NOMO-1 (cell line): ENCODE data around the gene ESM1.
"Not testable (repeated sequence)": the region's sequence is repeated elsewhere in the genome, so short reads cannot be mapped to it uniquely, and the experiment has no call there.

Source experiments
- DNase-seq, 2 experiments: peaks; one replicate each; lab custom pipeline; 2025; ENCODE audit not compliant: unreplicated experiment in 2 of 2; lab: John Stamatoyannopoulos, UW

ESM1 gene, protein sequence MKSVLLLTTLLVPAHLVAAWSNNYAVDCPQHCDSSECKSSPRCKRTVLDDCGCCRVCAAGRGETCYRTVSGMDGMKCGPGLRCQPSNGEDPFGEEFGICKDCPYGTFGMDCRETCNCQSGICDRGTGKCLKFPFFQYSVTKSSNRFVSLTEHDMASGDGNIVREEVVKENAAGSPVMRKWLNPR

DNA sequence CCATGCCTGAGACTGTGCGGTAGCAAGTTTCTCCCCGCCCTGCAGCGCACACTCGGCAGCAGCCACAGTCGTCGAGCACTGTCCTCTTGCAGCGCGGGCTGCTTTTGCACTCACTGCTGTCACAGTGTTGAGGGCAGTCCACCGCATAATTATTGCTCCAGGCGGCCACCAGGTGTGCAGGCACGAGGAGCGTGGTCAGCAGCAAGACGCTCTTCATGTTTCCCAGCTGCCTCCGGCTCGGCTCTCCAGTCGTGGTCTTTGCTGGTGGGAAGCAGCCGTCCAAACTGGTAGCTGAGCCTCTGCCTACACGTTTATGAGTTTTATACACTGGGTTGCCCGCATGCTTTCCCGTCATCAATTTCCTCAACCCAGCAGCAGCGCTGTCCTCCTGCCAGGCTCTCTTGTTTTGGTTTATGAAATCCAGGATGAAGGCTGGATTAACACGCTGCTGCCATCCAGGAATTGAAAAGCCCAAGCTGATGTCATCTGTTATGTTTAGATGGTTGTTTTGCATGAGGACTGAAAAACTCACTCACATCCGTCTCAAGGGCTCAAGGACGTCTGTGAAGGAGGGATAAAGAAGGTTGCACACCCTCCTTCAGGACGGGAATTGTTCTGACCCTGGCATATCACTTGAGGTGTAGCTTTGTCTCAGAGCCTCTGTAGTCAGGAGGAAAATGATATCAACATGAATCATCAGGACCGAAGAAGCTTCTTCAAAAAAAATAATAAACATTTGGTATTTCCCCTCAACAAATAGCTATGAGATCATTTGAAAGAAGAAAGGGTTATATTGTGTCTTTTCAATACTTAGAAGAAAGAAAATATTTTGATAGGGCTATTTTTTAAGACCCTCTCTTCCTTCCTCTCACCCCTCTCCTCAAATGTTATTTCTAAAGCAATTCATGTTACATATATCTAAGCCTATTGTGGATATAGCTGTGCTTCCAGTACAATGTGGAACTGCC, at the start of gene ESM1:
Gene ESM1, minus strand, starts transcription at position 293 of the 968 bp plus-strand sequence. Its CDS starts 76 bp downstream, at position 217.
- DNase-seq: no peak

DNA sequence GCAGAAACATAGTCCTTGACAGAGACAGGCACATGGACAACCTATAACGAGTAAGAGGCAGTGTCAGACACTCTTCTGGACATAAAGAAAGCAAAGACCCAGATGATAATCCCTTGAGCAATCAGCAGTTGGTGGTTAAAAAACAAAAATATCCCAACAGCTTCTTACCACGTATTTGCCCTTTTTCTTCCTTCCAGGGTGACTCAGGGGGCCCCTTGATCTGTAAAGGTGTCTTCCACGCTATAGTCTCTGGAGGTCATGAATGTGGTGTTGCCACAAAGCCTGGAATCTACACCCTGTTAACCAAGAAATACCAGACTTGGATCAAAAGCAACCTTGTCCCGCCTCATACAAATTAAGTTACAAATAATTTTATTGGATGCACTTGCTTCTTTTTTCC, 48.2 kb upstream of the ESM1 start:
- DNase-seq: peak; percentile 80 to 96

DNA sequence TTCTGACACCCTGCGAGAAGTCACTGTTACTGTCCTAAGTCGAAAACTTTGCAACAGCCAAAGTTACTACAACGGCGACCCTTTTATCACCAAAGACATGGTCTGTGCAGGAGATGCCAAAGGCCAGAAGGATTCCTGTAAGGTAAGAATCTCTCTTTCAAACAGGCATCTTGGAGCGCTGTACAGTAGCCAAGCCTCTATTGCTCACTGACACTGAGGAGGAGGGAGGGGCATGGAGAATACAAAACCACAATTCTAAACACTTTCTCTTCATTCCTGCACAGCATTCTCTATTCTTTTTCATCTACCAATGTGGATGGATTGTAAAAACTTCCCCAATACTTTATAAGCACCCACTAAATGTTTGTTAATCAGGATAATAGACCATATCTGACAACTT, 46.1 kb upstream of the ESM1 start:
- no peak for DNase-seq

DNA sequence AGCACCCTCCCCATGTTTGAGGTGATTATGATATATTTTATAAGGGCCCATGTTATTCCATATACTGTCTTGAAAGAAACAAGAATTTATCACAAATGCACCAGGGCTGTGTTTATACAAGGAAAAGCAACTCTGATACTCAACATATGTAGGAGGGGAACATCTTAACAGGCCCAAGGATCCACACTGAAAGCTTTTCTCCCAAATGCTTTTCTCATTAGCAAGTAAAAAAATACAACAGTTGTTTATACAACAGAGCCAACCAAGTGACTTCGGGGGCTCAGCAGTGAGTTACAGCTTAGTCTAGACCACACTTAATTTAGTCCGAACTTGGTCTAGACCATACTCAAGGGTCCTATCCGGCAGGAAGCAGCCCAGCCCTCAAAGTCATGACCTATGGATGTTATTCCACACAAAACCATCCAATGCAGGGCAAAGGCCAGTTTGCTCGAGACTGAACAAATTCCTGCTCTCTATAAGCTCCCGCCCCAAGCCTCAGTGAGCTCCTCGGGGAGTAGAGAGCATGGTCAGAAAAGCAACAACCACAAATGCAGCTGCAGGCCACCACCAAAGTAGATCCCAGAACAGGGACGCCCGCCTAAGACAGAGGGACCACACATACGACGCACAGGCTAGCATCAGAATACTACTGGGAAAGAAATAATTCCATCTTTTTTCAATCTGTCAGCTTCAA, 45.4 kb upstream of the ESM1 start:
- DNase-seq: no peak

DNA sequence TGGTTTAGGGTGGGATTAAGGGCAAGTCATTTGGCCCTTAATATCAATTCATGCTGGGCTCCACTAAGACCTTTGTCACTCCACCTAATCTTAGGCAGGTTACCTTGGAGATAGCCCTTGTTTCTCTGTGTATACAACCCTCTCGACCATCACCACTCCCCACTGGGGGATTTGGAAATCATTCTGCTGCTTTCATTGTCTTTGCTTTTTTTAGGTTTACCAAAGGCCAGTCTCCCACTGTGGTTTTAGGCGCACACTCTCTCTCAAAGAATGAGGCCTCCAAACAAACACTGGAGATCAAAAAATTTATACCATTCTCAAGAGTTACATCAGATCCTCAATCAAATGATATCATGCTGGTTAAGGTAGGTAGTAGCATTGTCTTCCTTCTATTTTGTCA, 44.8 kb upstream of the ESM1 start:
- no peak for DNase-seq

DNA sequence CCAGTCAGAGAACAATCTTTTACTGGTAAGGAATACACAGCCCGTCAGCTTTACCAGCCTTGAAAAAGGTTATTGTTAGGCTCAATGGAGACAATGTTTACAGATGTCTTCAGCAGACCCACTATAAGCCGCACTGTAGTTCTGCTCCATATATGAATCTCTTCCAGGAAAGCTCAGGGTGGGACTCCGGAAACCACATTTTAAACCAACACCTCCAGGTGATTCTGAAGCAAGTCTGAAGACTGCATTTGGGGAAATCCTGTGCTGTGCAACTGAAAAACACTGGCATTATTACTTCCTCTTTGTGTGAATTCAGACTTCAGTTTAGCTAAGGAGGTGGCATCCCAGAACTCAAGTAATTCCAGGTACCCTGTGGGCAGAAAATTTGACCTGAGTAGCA, 42.2 kb upstream of the ESM1 start:
- DNase-seq: peak; percentile 52 to 66

DNA sequence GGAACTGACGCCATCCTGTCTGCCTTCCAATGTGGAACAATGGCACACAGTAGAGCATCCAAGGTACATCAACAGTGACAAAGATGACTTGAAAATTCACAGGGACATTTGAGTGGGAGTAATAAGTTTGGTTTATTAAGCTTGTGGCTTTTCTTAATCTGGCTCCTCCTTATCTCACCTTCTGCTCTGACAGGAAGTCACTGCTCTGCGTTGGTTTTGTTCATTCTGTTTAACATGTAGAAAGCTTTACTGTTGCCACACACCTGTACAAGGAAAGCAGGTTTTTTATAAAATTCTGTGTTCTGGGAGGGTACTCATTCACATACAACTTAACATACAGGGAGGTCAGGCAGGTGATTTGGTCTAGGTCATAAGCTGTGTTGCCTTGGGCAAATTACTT, 37.1 kb upstream of the ESM1 start:
- no peak for DNase-seq

DNA sequence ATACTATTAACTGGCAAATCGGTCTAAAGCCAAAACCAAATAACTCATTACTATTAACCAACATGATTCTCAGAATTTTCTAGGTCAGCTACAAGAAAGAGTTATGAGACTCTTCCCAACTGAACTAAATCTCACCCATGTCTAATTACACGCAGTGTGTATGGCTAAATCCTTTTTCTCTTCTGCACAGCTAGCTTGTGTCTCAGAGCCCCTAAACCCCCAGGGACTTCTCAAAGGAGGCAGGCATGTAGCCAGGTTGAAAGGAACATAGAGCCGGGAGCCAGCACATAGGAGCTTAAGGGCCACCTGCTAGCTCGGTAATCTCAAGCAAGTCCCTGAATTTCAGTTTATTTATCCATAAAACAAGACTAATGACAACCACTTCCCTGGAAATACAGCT, 36.4 kb upstream of the ESM1 start:
- DNase-seq: no peak

DNA sequence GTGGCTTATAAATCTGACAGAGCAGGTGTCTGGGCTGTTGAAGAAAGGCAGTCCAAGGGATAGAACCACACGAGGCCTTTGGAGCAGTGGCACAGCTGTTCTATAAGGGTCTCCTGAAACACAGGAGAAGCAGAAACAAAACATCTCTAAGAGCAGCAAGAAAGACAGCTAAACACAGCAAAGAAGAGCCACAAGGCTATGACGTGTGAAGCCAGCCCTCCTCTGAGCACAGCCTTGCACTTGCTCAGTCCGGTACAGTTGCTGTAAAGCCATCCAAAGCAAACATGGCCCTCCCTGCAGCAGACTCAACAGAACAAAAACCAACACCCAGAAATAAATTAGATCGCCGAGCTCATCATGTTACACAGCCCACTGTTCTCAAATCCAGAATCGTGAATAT, 36.0 kb upstream of the ESM1 start:
- DNase-seq: no peak

DNA sequence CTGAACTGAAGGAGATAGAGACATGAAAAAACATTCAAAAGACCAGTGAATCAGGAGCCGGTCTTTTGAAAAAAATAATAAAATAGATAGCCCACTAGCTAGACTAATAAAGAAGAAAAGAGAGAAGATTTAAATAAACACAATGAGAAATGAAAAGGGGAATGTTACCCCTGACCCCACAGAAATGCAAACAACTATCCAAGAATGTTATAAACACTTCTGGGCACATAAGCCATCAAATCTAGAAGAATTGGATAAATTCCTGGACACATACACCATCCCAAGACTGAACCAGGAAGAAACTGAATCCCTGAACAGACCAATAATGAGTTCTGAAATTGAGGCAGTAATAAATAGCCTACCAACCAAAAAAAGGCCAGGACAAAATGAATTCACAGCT, 24.8 kb upstream of the ESM1 start:
- DNase-seq: not testable (repeated sequence)

DNA sequence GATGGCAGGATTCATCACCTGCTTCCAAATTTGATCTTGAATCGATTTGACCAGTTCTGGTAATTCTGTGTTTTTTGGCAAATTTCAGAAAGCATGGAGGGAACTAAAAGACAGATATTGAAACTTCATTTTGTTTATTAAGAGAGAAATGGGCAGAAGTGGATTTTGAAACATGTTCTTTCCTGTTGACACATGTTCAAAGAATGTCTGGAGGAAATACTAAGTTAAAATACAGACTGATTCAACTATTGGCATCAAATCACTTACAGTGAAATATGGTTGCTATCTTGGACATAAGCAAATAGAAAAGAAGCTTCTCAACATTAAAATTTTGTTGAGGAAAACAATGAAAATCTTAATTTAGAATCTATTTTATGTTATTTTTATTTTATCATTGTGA, 19.3 kb upstream of the ESM1 start:
- no peak for DNase-seq

DNA sequence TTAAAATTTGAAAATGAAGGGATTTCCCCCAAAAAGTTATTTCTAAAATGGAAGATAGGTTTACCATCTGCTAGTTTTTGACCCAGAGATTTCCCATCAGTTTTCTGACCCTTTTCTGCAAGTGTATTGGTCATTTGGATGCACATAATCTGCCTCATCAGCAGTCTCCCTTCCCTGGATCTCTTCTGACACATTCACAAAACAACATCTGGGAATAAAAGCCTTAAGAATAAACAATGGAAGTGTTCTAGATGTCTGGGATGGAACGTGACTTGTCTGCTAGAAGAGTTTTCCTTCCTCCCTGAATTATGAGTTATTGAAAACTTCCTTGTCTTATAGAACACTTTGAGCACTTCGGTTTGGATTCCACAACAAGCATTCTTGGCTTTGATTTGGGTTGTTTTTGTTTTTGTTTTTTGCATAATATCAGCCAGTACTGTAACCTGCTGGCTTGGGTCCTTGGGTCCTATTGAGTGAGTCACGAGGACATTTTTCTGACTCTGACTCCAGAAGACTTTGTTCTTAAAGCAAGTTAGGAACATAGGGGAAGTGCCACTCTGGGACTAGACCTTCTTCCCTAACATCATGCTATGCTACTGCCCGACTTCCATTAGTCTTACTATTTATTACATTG, 18.2 kb upstream of the ESM1 start:
- DNase-seq: no peak

DNA sequence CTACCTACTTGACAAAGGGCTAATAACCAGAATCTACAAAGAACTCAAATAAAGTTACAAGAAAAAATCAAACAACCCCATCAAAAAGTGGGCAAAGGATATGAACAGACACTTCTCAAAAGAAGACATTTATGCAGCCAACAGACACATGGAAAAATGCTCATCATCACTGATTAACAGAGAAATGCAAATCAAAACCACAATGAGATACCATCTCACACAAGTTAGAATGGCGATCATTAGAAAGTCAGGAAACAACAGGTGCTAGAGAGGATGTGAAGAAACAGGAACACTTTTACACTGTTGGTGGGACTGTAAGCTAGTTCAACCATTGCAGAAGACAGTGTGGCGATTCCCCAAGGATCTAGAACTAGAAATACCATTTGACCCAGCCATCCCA, 16.8 kb upstream of the ESM1 start:
- not testable (repeated sequence) for DNase-seq

DNA sequence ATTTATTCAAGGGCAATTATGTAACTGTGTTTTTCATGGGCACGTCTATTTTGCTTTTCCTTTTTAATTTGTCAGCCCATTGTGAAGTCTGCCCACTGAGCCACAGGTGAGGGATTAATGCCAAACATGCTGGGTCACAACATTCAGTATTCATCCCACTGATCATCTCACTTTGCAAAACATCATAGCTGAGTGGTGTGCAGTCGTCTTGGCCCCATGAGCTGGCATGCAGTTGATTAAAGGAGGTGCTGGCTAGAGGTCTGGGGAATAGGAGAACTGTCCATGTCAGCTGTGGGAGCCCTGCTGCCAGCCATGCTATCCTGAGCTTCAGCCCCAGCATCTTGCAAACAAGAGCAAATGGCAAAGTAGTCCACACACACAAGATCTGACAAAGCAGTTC, 11.7 kb upstream of the ESM1 start:
- no peak for DNase-seq

DNA sequence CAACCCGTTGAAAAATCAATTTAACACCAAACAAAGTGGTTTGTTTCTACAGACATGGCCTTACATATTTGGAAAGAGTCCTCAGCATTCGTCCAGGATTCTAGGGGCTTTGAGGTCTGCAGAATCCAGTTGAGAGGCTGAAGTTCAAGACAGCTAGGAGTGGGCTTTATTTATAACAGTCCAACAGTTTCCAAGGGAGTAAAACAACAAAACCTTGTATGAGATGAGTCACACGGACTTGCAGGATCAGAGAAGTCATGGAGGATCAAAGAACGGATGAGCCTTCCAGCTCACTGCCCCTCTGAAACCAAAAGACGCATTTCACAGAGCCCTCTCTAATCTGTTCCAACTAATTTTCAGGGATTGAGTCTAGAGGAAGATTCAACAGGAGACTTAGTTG, 11.1 kb upstream of the ESM1 start:
- DNase-seq: no peak

DNA sequence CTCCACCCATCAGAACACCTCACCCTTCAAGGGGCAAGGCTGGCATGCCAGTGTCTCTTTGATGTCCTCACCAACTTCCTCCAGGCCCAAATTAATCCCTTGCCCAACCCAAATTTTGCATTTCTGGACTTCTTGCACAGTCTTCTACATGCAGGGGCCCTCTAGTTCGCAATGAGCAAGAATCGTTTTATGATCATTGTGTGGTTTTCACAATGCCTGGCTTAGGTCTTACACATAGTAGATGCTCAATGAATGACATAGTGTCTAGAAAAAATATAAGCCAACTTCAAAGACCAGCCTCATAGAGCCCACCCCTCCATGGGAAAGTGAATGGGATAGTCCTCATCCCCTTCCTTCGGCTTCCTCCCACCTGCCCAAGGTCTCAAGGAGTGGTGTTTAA, 9.8 kb upstream of the ESM1 start:
- no peak for DNase-seq

DNA sequence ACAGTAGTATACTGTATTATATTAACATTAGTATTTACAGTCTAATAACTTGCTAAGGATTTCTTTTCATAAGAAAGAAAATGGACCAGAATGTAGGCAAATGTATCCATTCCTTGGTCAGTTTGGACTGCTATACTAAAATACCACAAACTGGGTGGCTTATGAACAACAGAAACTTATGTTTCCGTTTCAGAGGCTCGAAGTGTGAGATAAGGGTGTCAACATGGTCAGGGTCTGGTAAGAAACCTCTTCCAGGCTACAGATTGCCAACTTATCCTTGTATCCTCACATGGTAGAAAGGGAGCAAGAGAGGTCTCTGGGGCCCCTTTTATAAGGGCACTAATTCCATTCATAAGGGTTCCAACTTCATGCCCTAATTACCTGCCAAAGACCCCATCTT, 9.2 kb upstream of the ESM1 start:
- no peak for DNase-seq

DNA sequence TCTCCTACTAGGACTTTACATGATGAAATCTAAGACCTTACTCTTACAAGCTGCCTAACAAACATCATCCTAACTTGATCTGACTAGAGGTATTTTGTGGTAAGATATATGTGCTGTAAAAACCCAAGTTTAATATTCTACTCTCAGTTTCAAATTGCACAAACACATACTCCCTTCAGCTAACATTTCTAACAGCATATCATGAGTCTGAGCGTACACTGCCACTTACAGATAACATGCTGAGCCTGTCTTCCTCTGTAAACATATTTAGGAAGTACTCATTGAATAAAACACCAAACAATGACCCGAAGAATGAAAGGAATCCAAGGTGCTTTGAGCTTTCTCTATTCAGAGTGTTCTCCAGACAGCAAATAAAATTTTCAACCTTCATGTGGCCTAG, 7.9 kb upstream of the ESM1 start:
- DNase-seq: no peak

DNA sequence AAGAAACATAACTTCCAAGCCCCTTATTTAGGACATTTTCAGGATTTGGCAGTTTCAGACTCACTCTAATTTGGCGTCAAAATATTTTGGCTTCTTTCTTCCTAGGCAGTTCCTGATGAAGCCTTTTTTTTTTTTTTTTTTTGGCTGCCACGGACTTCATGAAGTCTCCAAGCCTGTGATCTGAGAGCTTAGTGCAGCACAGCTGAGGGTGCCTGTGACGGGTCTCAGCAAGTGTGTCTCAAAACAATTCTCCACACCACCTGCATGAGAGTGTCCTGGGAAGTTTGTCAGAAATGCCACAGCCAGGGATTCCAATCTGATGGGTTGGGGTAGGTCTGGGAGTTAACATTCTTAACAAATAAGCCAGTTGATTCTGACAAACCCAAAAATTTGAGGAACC, 6.0 kb upstream of the ESM1 start:
- no peak for DNase-seq

DNA sequence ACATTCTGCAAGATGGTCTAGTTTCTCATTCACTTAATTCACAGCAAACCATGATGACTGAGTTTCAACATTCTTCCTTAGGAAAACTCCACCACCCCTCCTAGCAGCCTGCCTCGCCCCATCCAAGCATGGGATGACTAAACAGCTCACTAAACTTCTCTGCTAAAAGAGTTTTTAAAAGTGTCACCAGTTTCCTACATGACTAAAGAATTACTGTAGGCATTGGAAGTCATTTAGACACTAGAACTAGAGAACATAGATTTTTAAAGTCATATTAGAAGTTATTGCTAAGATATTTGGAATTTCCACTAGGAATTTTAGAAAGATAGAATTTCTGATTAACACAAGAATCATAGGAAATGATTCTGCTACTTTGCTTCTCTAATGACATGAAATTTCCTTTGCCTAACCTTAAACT, 5.5 kb upstream of the ESM1 start:
- DNase-seq: no peak

DNA sequence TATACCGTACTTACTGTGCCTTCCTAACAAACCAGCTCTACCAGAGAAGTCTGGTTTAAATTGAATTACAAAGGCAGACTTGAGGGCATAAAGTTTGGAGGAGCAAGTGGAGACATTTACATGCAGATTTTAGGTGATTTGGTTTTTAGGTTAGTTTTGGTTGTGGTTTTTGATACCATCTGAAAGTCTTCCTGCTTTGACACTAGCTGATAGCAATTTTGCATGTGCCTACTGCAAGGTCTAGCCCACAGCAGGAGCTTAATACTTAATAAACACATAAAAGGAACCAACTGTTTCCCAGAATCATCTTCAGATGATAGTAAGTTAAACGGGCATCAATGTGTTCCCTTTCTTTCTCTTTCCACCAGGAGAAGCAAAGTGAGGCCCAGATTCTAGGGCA, 3.4 kb upstream of the ESM1 start:
- no peak for DNase-seq
